NB4 (cell line): Measurements from ENCODE around the gene ARPC1A.
"Not testable (repeated sequence)": the region's sequence is repeated elsewhere in the genome, so short reads cannot be mapped to it uniquely, and the experiment has no call there.

Source experiments
- DNase-seq: peaks from one replicate; pipeline ENCODE4 v3.0.0; 2010; ENCODE audit warnings: low read depth
- H3K4me3 ChIP-seq: one replicate; pipeline ENCODE4 v1.5.1; 2011; ENCODE audit warnings: mild to moderate bottlenecking, low read depth, low read length, moderate library complexity
- MAX ChIP-seq: IDR thresholded peaks from 2 replicates; pipeline ENCODE4 v1.6.1; 2011; ENCODE audit warnings: low read depth, low read length
- MYC ChIP-seq: IDR thresholded peaks from 2 replicates; pipeline ENCODE4 v1.6.1; 2011; ENCODE audit warnings: low read depth, low read length
- POLR2A ChIP-seq: IDR thresholded peaks from 2 replicates; pipeline ENCODE4 v1.6.1; 2011; ENCODE audit warnings: mild to moderate bottlenecking; ENCODE audit not compliant: insufficient read length; ENCODE audit errors: extremely low read depth
- TF ChIP-seq, protein P1 (sequence below): IDR thresholded peaks from one replicate; pipeline ENCODE4 v1.5.1; 2012; ENCODE audit warnings: low read depth, low read length

ARPC1A gene

DNA sequence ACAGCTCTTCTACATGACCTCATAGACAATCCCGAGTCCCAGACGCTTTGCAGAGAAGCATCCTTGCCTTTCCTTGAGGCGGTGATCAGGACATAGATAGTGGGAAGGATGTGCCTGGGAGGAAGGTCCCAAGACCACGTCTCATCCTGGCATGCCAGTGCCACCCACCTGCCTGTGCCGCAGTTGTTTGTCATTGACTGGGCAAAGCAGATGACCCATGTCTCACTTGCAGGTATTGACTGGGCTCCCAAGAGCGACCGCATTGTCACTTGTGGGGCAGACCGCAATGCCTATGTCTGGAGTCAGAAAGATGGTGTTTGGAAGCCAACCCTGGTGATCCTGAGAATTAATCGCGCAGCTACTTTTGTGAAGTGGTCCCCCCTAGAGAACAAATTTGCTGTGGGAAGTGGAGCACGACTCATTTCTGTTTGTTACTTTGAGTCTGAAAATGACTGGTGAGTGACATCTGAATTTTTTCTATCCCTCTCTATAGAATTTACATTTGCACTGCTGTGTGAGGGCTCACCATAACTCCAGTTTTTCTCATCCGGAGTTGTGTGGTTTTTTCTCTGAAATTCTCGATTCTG is 18.5 kb downstream of the ARPC1A start:
- TF ChIP-seq POLR2A: no peak
- no peak for TF ChIP-seq MYC
- TF ChIP-seq, protein P1, sequence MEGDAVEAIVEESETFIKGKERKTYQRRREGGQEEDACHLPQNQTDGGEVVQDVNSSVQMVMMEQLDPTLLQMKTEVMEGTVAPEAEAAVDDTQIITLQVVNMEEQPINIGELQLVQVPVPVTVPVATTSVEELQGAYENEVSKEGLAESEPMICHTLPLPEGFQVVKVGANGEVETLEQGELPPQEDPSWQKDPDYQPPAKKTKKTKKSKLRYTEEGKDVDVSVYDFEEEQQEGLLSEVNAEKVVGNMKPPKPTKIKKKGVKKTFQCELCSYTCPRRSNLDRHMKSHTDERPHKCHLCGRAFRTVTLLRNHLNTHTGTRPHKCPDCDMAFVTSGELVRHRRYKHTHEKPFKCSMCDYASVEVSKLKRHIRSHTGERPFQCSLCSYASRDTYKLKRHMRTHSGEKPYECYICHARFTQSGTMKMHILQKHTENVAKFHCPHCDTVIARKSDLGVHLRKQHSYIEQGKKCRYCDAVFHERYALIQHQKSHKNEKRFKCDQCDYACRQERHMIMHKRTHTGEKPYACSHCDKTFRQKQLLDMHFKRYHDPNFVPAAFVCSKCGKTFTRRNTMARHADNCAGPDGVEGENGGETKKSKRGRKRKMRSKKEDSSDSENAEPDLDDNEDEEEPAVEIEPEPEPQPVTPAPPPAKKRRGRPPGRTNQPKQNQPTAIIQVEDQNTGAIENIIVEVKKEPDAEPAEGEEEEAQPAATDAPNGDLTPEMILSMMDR: no peak
- no peak for TF ChIP-seq MAX
- no peak for DNase-seq
- no peak overlapping the region for H3K4me3 ChIP-seq

- not testable (repeated sequence) for DNase-seq, H3K4me3 ChIP-seq
Observed at GRCh38 chr7:99350641-99351040, 24.9 kb downstream of the ARPC1A start.

DNA sequence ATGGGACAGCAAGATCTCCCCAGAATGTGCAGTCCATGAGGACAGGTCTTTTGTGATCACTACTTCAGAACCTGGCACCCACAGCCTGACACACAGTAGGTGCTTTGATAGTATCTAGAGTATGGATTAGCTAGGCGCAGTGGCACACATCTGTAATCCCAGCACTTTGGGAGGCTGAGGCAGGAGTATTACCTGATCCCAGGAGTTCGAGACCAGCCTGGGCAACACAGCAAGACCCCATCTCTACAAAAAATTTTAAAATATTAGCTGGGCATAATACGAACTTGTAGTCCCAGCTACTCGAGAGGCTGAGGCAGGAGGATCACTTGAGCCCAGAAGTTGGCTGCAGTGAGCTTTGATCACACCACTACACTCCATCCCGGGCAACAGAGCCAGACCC is 26.5 kb downstream of the ARPC1A start:
- no peak for DNase-seq
- TF ChIP-seq MYC (no peak), POLR2A (no peak), MAX (no peak)
- TF ChIP-seq, protein P1: no peak
- H3K4me3 ChIP-seq: no peak overlapping the region

DNA sequence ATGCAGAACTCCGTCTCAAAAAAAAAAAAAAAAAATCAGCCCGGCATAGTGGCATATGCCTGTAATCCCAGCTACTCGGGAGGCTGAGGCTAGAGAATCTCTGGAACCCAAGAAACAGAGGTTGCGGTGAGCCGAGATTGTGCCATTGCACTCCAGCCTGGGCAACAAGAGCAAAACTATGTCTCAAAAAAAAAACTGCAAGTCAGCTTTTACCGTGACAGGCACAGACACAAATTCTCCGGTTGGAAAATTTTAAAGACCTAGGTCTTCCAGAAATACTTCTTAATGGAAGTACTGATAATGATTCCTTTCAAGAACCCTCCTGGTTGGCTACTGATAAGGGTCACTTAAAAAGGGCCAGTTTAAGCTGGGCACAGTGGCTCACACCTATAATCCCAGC is 29.4 kb downstream of the ARPC1A start:
- no peak overlapping the region for H3K4me3 ChIP-seq
- DNase-seq: no peak
- TF ChIP-seq MAX: no peak
- no peak for TF ChIP-seq POLR2A
- TF ChIP-seq MYC: no peak

DNA sequence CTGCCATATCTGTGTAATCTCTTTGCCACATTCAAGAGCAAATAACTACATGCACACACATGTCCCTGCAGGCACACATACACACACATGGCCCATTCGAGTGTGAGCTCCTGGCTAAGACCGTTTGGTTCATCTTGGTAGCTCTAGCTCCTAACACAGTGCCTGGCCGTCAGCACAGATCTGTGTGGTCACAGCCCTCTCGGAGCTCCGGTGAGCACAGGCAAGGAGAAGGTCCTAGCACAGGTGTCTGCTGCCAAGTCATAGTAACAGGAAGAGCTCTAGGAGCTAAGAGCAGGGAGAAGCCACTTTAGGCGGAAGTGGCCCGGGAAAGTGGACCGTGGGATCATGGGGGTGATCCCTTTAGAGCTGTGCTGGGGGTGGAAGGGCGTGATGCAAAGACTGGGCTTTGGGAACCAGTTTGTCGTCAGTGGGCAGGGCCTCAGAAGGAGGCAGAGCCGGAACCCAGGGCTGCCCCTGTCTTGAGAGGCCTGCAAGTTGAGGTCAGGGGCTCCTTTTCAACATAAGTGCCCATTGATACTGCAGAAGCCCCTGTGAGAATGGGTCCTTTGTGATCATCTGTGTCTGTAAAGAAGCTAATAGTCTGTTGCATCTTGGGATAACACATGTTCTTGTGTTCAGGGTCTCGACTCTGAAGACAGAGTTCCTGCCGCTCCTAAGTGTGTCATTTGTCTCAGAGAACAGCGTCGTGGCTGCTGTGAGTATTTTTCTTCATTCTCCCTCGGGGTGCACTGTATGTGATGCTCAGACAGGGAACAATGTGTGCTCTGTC is 32.2 kb downstream of the ARPC1A start:
- DNase-seq: no peak
- no peak overlapping the region for H3K4me3 ChIP-seq
- no peak for TF ChIP-seq POLR2A
- no peak for TF ChIP-seq MYC
- no peak for TF ChIP-seq MAX
- TF ChIP-seq, protein P1: no peak

DNA sequence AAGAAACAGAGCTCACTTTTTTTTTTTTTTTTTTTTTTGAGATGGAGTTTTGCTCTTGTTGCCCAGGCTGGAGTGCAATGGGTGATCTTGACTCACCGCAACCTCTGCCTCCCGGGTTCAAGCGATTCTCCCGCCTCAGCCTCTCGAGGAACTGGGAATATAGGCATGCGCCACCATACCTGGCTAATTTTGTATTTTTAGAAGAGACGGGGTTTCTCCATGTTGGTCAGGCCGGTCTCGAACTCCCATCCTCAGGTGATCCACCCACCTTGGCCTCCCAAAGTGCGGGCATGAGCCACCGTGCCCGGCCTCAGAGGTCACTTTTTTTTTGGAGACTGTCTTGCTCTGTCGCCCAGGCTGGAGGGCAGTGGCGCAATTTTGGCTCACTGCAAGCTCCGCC is 32.8 kb downstream of the ARPC1A start:
- not testable (repeated sequence) for H3K4me3 ChIP-seq, DNase-seq

DNA sequence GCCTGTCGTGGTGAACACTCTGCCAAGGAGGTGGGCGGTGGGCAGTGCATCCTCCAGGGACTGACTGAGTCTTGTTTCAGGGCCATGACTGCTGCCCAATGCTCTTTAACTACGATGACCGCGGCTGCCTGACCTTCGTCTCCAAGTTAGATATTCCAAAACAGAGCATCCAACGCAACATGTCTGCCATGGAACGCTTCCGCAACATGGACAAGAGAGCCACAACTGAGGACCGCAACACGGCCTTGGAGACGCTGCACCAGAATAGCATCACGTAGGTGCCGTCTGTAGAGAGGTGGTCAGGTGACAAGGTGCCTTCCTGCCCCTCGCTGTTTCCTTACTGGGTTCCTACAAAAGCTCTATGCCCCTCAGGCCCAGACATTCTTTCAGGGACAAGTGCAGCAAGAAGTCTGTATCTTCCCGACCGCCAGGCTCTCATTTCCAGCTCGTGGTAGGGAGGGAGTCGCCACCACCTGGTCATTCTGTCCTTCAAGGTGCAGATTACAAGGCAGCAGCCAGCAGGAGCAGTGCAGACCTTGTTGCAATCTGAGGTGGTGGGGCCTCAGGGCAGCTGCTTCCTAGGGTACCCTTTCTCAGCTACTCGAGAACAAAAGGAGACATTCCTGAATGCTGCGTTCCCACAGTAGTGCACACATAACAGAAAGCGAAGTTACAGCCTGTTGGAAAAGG is 33.9 kb downstream of the ARPC1A start:
- H3K4me3 ChIP-seq: no peak overlapping the region
- TF ChIP-seq POLR2A (no peak), MYC (no peak), MAX (no peak)
- TF ChIP-seq, protein P1: no peak
- DNase-seq: no peak
